DOHH2 (cell line): ENCODE data around the gene ZNF536.

Source experiments
- EZH2phosphoT487 ChIP-seq: fragments of 200-600 bp; sonication (generic); IDR thresholded peaks from 2 replicates; pipeline ENCODE4 v1.6.1; 2017; ENCODE audit warnings: borderline replicate concordance, mild to moderate bottlenecking, antibody characterized with exemption, low read length, moderate library complexity, mixed read lengths
- TF ChIP-seq, protein P1 (sequence below): fragments of 200-600 bp; sonication (generic); IDR thresholded peaks from one replicate; pipeline ENCODE4 v1.5.1; 2014; ENCODE audit warnings: antibody characterized with exemption, mild to moderate bottlenecking, low read depth, low read length; ENCODE audit not compliant: poor library complexity, severe bottlenecking

DNA sequence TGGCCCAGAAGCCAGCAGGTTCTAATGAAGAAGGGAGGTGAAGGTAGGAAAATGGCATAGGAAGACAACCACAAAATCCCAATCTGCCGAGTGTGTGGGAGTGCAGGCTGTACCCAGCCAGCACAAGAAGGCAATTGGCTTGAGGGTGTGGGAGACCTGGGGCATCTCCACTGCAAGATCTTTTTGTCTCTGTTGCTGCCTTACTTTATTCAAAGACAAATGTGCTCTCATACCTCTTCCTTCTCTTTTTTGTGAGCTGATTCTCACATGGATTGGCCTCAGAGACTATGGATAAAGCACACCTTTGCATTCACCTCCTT is 183.6 kb downstream of the ZNF536 start:
- TF ChIP-seq, protein P1, sequence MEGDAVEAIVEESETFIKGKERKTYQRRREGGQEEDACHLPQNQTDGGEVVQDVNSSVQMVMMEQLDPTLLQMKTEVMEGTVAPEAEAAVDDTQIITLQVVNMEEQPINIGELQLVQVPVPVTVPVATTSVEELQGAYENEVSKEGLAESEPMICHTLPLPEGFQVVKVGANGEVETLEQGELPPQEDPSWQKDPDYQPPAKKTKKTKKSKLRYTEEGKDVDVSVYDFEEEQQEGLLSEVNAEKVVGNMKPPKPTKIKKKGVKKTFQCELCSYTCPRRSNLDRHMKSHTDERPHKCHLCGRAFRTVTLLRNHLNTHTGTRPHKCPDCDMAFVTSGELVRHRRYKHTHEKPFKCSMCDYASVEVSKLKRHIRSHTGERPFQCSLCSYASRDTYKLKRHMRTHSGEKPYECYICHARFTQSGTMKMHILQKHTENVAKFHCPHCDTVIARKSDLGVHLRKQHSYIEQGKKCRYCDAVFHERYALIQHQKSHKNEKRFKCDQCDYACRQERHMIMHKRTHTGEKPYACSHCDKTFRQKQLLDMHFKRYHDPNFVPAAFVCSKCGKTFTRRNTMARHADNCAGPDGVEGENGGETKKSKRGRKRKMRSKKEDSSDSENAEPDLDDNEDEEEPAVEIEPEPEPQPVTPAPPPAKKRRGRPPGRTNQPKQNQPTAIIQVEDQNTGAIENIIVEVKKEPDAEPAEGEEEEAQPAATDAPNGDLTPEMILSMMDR, result no peak
- no peak for TF ChIP-seq EZH2phosphoT487
